GM18517 (cell line): ENCODE results near the gene ZSCAN31.
"Not testable (repeated sequence)": the region's sequence is repeated elsewhere in the genome, so short reads cannot be mapped to it uniquely, and the experiment has no call there.

Experiments used
- ATAC-seq: cut with Tn5 transposase; IDR thresholded peaks from one replicate; pipeline ENCODE4 v1.9.1; 2021; ENCODE audit warnings: mild to moderate bottlenecking, moderate library complexity; ENCODE audit not compliant: unreplicated experiment

Gene ZSCAN31

GRCh38 chr6:28335564-28336283, at the start of gene ZSCAN31:
TSS of gene ZSCAN31 (minus strand) at chr6:28336148. CDS start at chr6:28329683, 6,465 bp downstream.
- ATAC-seq = peak; percentile 81

- no peak for ATAC-seq
Measured at GRCh38 chr6:28384143-28384533, 48.2 kb upstream of the ZSCAN31 start.

- peak; percentile 80 for ATAC-seq
Measured at GRCh38 chr6:28383235-28384142, 47.5 kb upstream of the ZSCAN31 start.

GRCh38 chr6:28380381-28380780, 44.4 kb upstream of the ZSCAN31 start:
- ATAC-seq = no peak

GRCh38 chr6:28378644-28379043, 42.7 kb upstream of the ZSCAN31 start:
- no peak for ATAC-seq

GRCh38 chr6:28377879-28378278, 41.9 kb upstream of the ZSCAN31 start:
- no peak for ATAC-seq

GRCh38 chr6:28373925-28374324, 38.0 kb upstream of the ZSCAN31 start:
- ATAC-seq = no peak

GRCh38 chr6:28371706-28372451, 35.9 kb upstream of the ZSCAN31 start:
- peak; percentile 69 for ATAC-seq

GRCh38 chr6:28371280-28371679, 35.3 kb upstream of the ZSCAN31 start:
- ATAC-seq = no peak

GRCh38 chr6:28370440-28370839, 34.5 kb upstream of the ZSCAN31 start:
- no peak for ATAC-seq

- no peak for ATAC-seq
Measured at GRCh38 chr6:28369463-28369862, 33.5 kb upstream of the ZSCAN31 start.

GRCh38 chr6:28368522-28368921, 32.6 kb upstream of the ZSCAN31 start:
- peak; percentile 56 for ATAC-seq

- not testable (repeated sequence) for ATAC-seq
Measured at GRCh38 chr6:28365590-28365989, 29.6 kb upstream of the ZSCAN31 start.

- no peak for ATAC-seq
Measured at GRCh38 chr6:28360961-28361360, 25.0 kb upstream of the ZSCAN31 start.

- not testable (repeated sequence) for ATAC-seq
Measured at GRCh38 chr6:28359562-28359961, 23.6 kb upstream of the ZSCAN31 start.

GRCh38 chr6:28357036-28357435, 21.1 kb upstream of the ZSCAN31 start:
- ATAC-seq = no peak

GRCh38 chr6:28356666-28357020, 20.7 kb upstream of the ZSCAN31 start:
- no peak for ATAC-seq

GRCh38 chr6:28355743-28356665, 20.1 kb upstream of the ZSCAN31 start:
- peak; percentile 58 for ATAC-seq

- ATAC-seq = no peak
Measured at GRCh38 chr6:28354688-28355554, 19.0 kb upstream of the ZSCAN31 start.
